K562 (cell line): Measurements from ENCODE around the gene SCARF1. TPM values are rescaled to one million over a fixed set of nuclear protein-coding genes. Genes with fewer than 3 reads are reported as not detected.
A peak's percentile ranks its signal among the peaks of the same experiment; 100 is the strongest.

Experiments used
- BACH1 ChIP-seq: fragments of 200-800 bp; sonication (Bioruptor generic); IDR thresholded peaks from 2 replicates; pipeline ENCODE4 v1.6.1; 2016; ENCODE audit warnings: missing genetic modification characterization, missing compliant biosample characterization
- CHD2 ChIP-seq: IDR thresholded peaks from 2 replicates; pipeline ENCODE4 v1.6.1; 2011; ENCODE audit warnings: low read depth, low read length
- GATA2 ChIP-seq: sonication (generic); formaldehyde crosslinking; IDR thresholded peaks from 2 replicates; pipeline ENCODE4 v1.4.0; 2020; ENCODE audit warnings: mild to moderate bottlenecking, missing genetic modification reagents
- HOMEZ ChIP-seq: fragments of 250-450 bp; sonication (Bioruptor Pico); IDR thresholded peaks from 2 replicates; pipeline ENCODE4 v1.4.0; 2020; ENCODE audit warnings: mild to moderate bottlenecking, moderate library complexity
- JUNB ChIP-seq: fragments of 450-650 bp; formaldehyde crosslinking; conservative IDR thresholded peaks from 2 replicates; pipeline ENCODE4 v1.4.0; 2020; ENCODE audit warnings: mild to moderate bottlenecking
- RAD21 ChIP-seq, 2 experiments: fragments of 250-450 bp in 1 of 2; fragments of 450-650 bp in 1 of 2; sonication (Bioruptor Pico) in 1 of 2; formaldehyde crosslinking in 1 of 2; IDR thresholded peaks in 1 of 2; conservative IDR thresholded peaks in 1 of 2; 2 replicates each; pipeline versions ENCODE4 v1.4.0 to v1.8.0; 2020 to 2022; ENCODE audit warnings: mild to moderate bottlenecking in 2 of 2, moderate library complexity in 1 of 2
- RBM34 ChIP-seq: fragments of 200-400 bp; formaldehyde crosslinking; IDR thresholded peaks from 2 replicates; pipeline ENCODE4 v1.6.1; 2018; ENCODE audit warnings: low read length, borderline replicate concordance; ENCODE audit not compliant: insufficient read depth
- SUPT5H ChIP-seq: fragments of 450-650 bp; IDR thresholded peaks from 2 replicates; pipeline ENCODE4 v1.6.1; 2016
- ZNF407 ChIP-seq: fragments of 450-650 bp; IDR thresholded peaks from 2 replicates; pipeline ENCODE4 v1.6.1; 2016; ENCODE audit warnings: low read depth
- ZNF449 ChIP-seq: fragments of 250-450 bp; sonication (Bioruptor Pico); IDR thresholded peaks from 2 replicates; pipeline ENCODE4 v1.8.0; 2022; ENCODE audit warnings: moderate library complexity, mild to moderate bottlenecking, inconsistent platforms
- polyA plus RNA-seq, 8 experiments: library from polyadenylated mRNA; depleted of rRNA in 4 of 8; stranded (reverse) in 5 of 8; unstranded in 3 of 8; fragments of >200 nt; fragmentation: Nextera tagmentation in 2 of 8; fragmentation: Illumina TruSeq in 1 of 8; extraction: Ambion mirVana in 2 of 8; extraction: Trizol in 1 of 8; gene quantifications; 2 replicates each; pipeline versions ENCODE4 v1.2.1 to v1.2.3, GENCODE V29; 2011 to 2014; ENCODE audit warnings: inconsistent platforms in 1 of 8, missing spikeins in 1 of 8
- total RNA-seq, 7 experiments: library from RNA; depleted of rRNA in 6 of 7; stranded (reverse); fragments of >200 nt in 6 of 7; fragmentation: Illumina TruSeq in 2 of 7; extraction: Trizol in 2 of 7; gene quantifications; 2 replicates each; pipeline versions ENCODE4 v1.2.1 to v1.2.3, GENCODE V29; 2011 to 2021; ENCODE audit warnings: low replicate concordance in 1 of 7
- TF ChIP-seq, protein P1 (sequence below): fragments of 250-450 bp; sonication (Bioruptor Pico); IDR thresholded peaks from 2 replicates; pipeline ENCODE4 v1.5.0; 2020; ENCODE audit warnings: mild to moderate bottlenecking, borderline replicate concordance
- TF ChIP-seq, protein P2 (sequence below), 3 experiments: fragments of 200-800 bp in 1 of 3; sonication (Bioruptor generic) in 1 of 3; sonication (generic) in 1 of 3; formaldehyde crosslinking in 1 of 3; IDR thresholded peaks; 2 replicates each; pipeline versions ENCODE4 v1.6.1 to v1.8.0; 2016 to 2022; ENCODE audit warnings: mild to moderate bottlenecking in 2 of 3, missing compliant biosample characterization in 2 of 3, missing genetic modification characterization in 2 of 3, missing genetic modification reagents in 1 of 3

The SCARF1 gene
- total and polyA plus RNA-seq, 9 of the 15 experiments (the other 6 are each of a cell fraction or from before 2014, with no cell fraction given): 0.04 to 2.1 (median 0.63) TPM

DNA sequence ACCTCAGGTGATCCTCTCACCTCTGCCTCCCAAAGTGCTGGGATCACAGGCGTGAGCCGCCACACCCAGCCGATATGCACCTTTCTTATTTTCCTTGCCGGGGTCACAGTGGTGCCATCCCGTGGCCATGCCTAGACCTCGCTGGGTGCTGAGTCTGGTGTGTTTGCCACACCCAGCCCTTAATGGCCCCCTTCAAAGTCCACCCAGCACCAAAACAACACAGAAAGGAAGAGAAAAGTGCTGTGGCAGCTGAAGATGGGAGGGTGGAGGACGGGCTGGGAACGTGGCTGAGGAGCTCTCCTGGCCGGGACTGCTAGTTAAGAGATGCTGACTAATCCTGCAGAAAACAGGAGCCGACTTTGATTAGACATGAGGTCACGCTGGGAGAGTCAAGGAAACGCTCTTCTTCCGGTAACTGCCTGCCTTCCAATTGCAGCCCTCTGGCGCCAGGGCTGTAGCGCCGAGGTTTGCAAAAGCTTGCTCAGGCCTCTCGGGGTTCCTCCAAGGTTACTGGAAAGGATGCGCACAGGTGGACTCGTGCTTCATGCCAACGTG is 27.8 kb downstream of the SCARF1 start (continued):
- TF ChIP-seq ZNF407 (no peak), SUPT5H (no peak), JUNB (CRISPR knock-in tag) (no peak), RBM34 (no peak), BACH1 (tag) (no peak; the same call in 1 of the 2 replicates), GATA2 (CRISPR knock-in tag) (no peak), ZNF449 (CRISPR knock-in tag) (no peak), RAD21 (CRISPR knock-in tag; conservative IDR thresholded peaks at IDR 0.05 in 1 of 2, IDR thresholded peaks at IDR 0.05 in 1 of 2) (0 out of 4 replicates have a peak, but pooled peaks of 1 of the 2 experiments have one; percentile 9), HOMEZ (CRISPR knock-in tag) (no peak), CHD2 (no peak)
- TF ChIP-seq, protein P1, sequence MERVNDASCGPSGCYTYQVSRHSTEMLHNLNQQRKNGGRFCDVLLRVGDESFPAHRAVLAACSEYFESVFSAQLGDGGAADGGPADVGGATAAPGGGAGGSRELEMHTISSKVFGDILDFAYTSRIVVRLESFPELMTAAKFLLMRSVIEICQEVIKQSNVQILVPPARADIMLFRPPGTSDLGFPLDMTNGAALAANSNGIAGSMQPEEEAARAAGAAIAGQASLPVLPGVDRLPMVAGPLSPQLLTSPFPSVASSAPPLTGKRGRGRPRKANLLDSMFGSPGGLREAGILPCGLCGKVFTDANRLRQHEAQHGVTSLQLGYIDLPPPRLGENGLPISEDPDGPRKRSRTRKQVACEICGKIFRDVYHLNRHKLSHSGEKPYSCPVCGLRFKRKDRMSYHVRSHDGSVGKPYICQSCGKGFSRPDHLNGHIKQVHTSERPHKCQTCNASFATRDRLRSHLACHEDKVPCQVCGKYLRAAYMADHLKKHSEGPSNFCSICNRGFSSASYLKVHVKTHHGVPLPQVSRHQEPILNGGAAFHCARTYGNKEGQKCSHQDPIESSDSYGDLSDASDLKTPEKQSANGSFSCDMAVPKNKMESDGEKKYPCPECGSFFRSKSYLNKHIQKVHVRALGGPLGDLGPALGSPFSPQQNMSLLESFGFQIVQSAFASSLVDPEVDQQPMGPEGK (CRISPR knock-in tag): no peak
- TF ChIP-seq, protein P2, sequence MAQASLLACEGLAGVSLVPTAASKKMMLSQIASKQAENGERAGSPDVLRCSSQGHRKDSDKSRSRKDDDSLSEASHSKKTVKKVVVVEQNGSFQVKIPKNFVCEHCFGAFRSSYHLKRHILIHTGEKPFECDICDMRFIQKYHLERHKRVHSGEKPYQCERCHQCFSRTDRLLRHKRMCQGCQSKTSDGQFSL (CRISPR knock-in tag; IDR thresholded peaks at IDR 0.05): no peak
- TF ChIP-seq, protein P2 (tag; IDR thresholded peaks at IDR 0.05): no peak
